GM21423 (cell line): ENCODE data around the gene FRMPD1.
A peak's percentile ranks its signal among the peaks of the same experiment; 100 is the strongest.
"Not testable (repeated sequence)": the region's sequence is repeated elsewhere in the genome, so short reads cannot be mapped to it uniquely, and the experiment has no call there.

Source experiments
- ATAC-seq: cut with Tn5 transposase; IDR thresholded peaks from one replicate; pipeline ENCODE4 v1.9.1; 2021; ENCODE audit warnings: mild to moderate bottlenecking, moderate library complexity; ENCODE audit not compliant: unreplicated experiment

Gene FRMPD1, protein sequence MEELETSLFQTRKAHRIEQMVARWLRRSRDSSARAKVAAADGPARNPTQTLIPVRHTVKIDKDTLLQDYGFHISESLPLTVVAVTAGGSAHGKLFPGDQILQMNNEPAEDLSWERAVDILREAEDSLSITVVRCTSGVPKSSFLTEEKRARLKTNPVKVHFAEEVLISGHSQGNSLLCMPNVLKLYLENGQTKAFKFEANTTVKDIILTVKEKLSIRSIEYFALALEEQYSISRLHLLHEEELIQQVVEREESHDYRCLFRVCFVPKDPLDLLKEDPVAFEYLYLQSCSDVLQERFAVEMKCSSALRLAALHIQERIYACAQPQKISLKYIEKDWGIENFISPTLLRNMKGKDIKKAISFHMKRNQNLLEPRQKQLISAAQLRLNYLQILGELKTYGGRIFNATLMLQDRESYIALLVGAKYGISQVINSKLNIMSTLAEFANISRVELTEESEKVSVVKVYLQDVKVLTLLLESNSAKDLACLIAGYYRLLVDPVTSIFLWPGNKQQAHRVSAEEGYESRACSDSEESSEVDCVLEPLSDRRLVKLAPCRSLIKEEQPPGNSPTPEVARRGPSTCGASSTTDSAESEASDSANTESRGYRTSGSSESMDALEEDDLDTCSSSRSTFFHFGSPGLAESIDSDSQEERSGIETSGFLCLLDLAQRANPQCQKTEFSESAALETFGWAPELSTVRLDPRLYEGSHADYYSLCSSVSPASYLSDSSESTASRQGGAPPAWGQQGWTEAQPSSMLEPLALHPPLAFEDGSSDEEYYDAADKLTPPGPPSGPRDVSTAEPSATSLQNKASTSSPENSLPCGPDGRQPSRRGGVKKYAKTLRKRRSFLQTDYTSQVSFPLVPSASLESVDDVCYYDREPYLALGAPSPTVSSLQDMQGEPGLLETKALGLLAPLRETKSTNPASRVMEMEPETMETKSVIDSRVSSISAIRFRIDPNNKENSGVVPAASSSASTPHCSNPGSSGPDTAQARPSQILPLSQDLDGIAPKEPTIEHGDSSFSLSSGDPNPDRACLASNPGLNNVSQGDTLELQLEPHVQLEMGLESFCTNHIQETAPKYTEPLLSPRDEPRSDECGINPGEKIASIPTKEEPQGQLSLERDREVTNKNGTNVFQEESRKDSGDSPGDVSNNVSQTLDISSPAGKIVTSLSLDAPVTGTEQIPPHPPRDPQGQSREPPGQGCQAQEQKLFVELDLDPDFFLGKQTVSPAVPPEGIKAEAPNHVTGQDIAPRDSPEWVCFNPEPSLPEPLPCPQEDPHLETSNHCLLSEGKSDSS (N-terminal part only)

DNA sequence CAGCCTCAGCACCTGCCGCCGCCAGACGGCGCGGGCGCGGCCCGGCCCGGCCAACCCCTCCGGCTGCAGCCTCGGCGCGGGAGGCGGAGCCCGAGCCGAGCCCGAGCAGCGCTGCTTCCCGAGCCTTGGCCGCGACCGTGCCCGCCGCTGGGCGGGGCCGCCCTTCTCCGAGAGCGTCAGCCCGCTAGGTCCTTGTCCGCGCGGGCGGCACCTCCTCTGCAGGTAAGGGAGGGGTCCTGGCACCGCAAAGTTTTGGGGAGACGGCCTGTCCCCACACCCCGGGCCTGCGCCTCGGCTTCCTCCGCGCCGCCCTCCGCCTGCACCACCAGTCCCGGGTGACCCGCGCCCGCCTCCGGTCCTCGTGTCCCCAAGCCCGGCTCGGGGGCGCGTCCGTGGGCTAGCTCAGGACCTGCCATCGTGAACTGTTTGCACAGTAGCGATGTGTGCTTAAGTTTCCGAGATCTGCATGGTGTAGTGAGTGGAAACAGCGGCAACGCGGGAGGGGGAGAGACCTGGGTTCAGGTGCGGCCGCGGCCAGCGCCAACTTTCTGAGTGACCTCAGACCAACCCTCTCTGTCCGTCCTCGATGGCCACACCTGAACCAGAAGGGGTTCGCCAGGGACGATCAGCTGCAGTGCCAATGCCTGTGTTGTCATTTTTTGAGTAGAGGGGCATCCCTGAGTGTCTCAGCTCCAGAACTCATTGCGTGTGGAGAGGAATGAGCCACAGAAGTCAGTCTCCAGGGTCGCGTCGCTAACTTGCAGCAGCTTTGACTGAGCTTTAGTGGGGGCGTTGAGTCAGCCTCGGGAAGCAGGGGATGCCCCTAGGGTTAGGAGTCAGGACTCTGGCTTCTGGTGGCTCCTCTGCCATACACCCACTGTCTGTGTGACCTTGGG, at the start of gene FRMPD1:
FRMPD1 (plus strand) TSS at position 82 of the 896 bp plus-strand sequence. CDS start 41,688 bp downstream, outside the sequence.
- peak; percentile 87 for ATAC-seq

DNA sequence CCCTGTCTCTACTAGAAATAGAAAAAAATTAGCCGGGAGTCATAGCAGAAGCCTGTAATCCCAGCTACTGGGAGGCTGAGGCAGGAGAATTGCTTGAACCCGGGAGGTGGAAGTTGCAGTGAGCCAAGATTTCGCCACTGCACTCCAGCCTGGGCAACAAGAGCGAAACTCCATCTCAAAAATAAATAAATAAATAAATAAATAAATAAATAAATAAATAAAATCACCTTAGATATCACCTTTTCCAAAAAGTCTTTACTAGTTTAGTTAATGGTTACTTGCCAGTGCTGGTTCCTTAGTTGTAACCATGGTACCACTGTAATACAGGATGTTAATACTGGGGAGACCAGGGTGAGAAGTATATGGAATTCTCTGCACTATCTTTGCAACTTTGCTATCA, 48.7 kb upstream of the FRMPD1 start:
- not testable (repeated sequence) for ATAC-seq

DNA sequence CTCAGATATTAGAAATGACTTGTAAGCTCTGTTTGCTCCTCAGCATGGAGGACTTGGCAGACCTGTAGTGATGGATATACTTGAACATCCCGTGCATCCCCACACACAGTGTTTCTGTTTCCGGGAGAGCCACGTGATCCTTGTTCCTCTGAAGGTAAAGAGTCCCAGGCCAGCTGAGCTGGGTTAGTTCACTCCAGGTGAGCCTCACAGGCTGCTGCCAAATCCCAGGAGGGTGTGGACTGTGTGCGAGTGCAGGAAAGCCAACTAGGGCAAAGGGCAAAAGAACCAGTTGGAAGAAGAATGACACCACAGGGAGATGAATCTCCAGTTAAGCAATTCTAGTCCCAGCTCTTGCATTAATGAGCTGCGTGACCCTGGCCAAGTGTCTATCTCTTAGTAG, 47.9 kb upstream of the FRMPD1 start:
- ATAC-seq, result no peak

DNA sequence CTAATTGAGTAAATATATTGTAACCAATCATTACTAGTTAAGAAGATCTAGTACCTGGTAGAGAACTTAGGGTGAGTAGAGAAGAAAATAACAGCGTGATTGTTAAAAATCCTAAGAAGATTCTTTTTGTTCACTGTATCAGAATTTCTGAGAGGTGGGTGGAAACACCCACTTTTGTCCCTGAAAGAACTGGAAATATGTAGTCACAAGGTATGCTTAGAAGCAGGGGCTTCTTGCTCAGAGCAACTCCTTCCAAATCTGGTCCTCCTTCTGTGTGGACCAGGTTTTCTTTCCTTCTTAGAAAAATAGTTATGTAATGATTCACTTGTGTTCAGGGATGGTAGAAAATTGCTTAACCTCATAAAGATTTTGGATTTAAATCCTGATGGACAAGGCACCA, 46.5 kb upstream of the FRMPD1 start:
- ATAC-seq, result no peak

DNA sequence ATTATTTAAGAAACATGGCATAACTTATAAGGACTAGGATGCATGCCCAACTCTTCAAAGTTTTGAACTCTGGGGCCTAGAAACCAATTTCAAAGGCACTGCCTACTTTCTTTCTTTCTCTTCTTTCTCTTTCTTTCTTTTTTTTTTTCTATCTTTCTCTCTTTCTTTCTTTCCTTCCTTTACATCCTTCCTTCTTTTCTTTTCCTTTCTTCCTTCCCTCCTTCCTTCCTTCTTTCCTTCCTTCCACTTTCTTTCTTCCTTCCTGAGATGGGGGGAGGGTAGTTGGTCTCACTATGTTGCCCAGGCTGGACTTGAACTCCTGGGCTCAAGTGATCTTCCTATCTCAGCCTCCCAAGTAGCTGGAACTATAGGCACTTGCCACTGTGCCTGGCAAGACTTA, 42.5 kb upstream of the FRMPD1 start:
- ATAC-seq, result no peak

DNA sequence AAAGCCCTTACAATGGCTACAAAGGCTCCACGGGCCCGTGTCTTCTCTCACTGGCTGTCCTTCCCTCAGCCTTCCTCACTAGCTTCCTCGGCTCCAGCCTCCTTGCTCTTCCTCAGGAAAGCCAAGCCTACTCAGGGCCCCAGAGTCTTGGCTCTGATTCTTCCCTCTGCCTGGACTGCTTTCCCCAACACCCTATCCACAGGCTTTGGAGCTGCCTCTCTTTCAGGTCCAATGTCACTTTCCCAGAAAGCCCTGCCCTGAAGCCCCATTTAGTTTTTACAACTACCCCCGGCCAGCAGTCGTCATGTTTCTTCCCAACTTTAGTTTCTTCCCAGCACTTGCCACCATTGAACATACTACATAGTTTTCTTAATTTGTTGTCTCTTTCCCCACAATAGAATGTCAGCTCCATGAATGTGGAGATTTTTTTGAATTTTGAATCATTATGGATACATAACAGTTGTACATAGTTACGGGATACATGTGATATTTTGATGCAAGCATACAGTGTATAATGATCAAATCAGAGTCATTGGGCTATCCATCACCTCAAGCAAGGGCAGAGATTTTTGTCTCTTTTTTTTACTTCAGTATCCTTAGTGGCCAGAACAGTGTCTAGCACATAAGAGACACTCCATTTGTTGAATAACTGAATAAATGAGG, 40.9 kb upstream of the FRMPD1 start:
- no peak for ATAC-seq

DNA sequence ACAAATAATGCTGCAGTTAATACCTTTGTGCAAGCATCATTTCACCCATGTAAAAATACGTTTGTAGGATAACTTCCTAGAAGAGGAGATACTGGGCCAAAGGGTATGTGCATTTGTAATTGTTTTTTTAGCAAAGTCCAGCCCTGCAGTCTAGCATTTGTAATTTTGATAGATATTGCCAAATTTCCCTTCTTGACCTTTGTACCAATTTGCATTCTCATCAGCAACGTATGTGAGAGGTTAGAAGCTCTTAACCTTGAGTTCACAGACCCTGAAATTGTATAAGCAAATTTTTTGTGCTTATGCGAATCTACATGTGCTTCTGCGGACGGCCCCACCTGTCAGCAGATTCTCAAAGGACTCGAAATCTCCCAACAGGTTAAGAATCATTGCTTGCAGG, 39.7 kb upstream of the FRMPD1 start:
- ATAC-seq, result no peak

DNA sequence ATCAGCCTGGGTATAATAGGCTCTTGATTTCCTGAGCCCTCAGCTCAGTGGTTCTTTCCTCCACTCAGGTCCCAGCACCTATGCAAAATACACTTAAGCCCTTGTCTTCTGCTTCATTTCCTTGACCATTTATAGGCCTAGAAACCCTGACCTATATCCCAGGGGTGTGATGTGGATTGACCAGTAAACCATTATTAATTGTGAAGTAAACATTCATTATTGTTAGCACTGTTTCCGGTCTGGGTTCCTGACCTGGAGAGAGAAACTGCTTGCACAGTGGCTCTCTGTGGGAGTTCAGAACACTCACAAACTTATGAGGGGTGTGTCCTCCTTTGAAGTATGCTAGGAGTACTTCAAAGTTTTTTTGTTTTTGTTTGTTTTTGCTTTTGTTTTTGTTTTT, 38.8 kb upstream of the FRMPD1 start:
- no peak for ATAC-seq

DNA sequence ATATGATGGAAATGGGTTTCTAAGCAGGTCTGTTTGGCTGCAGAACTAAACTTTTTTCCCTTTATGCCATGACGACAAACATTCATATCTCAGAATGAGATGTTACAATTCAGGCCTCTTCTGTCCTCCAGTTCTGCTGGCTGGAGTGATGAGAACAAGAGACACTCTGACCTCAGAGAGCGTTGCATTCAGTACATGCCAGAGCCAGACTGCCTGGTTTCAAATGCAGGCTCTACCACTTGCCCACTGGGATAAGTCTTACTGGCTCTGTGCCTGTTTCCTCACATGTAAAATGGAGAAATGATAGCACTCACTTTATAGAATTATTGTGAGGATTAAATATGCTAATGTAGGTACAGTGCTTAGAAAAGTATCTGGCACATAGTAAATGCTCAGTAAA, 33.6 kb upstream of the FRMPD1 start:
- no peak for ATAC-seq

DNA sequence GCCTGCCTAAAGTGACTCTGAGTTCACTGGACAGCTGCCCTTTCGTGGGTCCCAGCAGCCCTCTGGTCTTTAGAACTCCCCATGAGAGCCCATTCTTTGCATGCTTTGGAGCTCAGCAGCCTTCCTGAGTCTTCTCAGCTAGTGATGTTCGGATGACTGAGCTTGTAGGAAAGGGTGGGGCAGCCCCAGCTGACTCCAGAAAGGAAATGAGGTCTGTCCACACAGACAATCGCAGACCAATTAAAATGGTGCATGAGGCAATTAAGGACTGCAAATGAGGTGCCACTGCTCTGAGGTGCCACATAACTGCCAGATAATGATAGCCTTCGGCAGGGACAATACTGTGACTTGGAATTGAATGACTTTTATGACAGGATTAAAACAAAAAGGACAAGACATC, 32.9 kb upstream of the FRMPD1 start:
- ATAC-seq, result no peak

DNA sequence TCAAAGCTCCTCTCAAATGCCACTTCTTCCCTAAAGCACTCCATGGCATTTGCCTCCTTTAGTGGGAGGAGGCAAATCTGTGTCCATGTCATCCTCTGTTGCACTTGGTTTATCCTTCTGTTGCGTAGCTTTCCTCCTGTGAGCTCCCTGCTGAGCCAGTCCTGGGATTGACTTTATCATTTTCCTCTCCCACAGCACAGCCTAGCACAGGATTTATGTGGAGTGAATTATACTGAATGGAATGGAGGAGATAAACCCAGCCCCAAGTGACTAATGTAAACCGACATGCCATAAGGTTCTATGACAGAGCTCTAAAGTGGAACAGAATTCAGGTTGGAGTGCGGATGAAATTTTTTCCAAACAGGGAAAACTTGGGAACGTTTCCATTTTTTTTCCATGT, 31.9 kb upstream of the FRMPD1 start:
- ATAC-seq, result no peak

DNA sequence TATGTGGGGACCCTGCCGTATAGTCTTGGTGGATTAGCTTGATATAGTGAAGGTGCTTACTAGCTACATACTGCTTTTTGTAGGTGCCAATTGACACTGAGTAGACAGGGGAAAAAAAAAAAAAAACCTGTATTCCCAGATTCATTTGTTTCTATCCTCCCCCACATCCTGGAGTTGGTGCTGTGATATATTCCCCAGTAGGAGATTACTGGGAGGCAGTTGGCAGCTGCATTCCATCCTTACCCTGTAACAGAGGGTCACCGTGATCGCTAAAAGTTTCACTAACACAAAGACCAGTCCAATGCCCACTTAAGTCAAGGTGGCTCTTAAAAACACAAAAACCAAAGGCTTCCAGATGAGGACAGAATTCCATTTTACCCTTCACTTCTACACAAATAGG, 30.9 kb upstream of the FRMPD1 start:
- ATAC-seq, result no peak

DNA sequence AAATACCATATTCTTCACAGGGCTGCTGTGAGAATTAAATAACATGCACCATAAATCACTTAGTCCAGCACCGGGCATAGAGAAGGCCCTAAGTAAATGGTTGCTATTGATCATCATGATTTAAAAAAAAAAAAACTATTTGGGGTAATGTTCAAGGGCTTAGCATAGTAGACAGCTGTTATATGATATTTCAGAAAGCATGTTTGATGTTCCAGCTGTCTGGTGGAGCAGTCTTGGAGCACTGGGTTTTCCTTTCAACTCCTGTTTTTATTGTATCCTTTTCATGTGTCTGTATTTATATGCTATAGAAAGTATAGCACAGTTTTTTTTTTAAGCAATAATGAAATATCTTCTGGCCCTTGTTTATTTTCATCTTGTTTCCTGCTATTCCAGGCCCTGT, 30.4 kb upstream of the FRMPD1 start:
- no peak for ATAC-seq

DNA sequence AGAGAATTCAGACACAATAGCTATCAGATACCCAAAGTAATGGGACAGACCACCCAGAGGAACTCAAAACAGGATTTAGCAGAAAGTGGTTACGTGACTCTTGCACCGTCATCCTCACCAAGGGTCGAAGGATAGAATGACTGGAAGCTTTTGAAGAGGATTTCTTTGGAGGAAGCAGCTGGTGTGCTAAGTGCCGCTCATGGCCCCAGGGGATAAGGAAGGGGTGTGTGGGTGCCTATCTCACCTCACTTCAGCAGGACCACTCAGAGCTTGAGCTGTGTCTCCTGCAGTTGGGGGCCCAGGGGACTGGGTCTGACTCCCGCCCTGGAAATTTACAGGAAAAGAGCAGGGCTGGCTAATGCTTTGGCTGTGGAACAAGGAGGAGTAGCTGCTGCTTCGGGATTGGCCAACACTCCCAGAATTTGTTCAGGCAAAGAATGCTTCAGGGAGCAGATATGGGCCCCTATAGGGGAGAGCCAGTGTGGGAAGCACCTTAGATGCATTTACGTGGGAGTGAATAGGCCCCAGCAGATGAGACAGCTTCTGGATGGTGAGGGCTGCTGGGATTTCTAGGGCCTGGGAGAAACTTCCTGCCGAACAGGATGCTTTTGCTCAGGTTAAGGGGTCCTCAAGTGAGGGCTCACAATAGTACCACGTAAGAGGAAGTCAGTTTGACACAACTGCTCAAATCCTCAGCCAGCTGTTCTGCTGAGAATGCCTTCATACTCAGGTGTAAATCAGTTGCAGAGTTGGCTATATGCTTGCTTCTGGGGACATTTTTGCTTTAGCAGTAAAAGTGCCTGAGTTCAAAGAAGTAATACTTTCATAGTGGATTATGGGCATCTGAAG, 29.3 kb upstream of the FRMPD1 start:
- ATAC-seq, result no peak

DNA sequence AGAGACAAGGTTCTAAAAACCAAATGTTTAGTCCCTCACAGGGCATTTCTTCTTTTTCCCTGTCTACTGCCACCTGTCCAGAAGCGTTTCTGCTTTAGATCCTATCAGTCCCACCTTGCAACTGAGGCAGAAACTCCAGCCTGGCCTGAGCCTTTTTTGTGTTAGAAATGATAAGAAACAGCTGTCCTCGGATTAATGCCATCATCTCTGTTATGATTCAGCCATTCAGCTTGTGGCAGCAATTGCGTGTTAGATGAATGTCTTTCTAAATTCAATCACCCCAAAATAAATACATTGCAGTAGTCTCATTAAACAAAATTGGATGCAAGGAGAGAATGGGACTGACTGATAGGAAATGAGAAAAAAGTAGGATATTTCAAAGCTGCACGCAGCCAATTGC, 28.3 kb upstream of the FRMPD1 start:
- no peak for ATAC-seq

DNA sequence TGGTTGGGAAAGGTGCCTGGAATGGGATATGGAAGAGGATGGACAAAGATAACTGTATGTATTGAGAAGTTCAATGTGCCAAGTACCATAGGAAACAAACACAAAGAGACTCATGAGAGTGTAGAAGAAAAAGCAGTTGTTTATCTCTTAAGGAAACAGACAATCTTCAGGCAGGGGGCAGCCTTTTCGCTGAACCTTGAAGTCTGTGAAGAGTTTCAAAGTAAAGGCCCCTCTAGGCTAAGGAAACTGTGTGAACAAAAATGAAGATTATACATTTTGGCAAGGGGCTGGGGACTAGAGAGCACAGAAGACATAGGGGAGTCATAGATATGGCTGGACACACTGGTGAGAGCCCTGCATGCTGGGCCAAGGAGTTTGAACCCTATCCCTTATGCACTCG, 27.5 kb upstream of the FRMPD1 start:
- no peak for ATAC-seq

DNA sequence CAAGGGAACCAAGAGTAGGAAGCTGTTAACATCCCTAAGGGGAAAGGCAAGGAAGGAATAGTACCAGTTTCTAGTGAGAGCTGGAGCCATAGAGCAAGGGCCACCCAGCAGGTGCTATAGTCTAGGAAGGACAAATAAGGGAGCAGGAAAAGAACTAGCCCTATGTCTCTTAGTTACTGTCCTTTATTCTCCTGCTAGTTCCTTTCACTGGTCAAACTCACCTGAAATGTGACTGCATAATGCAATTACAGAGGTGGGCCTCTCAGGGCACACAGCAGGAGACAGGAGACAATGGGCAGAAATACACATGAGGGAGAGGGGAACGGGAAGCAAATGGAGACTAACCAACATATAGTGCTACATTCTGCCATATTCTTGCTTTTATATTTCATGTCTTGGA, 26.7 kb upstream of the FRMPD1 start:
- ATAC-seq, result no peak

DNA sequence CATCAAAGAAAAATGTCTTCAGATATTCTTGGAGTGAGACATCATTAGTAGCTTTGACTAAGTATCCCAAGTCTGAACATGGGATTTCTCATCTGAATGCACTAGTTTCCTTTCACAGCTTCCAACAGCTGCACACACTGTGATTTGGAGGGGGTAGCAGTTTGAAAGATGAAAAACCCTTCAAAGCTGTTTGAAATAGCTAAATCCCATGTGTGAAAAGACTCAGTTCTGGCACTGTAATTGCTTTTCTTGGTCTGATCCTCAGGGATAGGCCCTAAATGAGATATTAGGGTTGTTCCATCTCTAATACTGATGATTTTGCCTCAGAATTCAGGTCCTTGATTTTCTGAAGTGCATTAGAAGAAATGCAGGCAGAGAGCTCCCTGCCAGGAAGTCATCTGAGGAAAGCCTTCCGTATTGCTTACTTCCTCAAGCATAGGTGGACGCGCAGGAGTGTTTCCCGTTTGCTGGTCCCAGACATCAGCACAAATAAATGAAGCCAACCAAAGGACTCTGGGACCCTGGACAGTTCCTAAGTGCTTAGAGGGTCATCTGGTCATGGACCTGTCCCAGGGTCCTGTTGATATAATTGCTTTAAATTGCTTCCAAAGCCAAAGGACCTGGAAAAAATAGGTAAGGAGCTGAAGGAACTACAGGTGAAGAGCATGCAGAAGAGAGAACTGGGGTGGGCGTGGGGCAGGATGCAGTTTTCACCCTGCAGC, 25.6 kb upstream of the FRMPD1 start:
- ATAC-seq, result no peak
